Measurements from ENCODE around the gene RASGRP2. TPM values are rescaled to one million over a fixed set of nuclear protein-coding genes. Genes with fewer than 3 reads are reported as not detected.
A peak's percentile ranks its signal among the peaks of the same experiment; 100 is the strongest.

RASGRP2 gene
- total RNA-seq, 1 donor from 2014 or later: 12.0 TPM

GRCh38 chr11:64770120-64770519, 26.2 kb upstream of the RASGRP2 start:
- no peaks in the 10 kb centered on the region for H3K9me3 ChIP-seq (ENCODE audit: control insufficient read depth in 3 of 3, low read length in 3 of 3)
- H3K27me3 ChIP-seq (ENCODE audit: control insufficient read depth in 3 of 3, insufficient read depth in 3 of 3, low read length in 3 of 3): no peaks in the 10 kb centered on the region
- no peak overlapping the region for H3K9ac ChIP-seq (ENCODE audit: low read depth in 1 of 3, low read length in 3 of 3)
- no peak overlapping the region for H3K4me3 ChIP-seq (ENCODE audit: low read length in 3 of 3)
- no peak overlapping the region for H3K27ac ChIP-seq (ENCODE audit: low read depth, low read length)
- peaks cover 46 to 62% (median 53%) of the 10 kb centered on the region in 3 donors for H3K4me1 ChIP-seq (ENCODE audit: control insufficient read depth in 3 of 3, insufficient read depth in 3 of 3, low read length in 3 of 3)
- H3K36me3 ChIP-seq (ENCODE audit: control insufficient read depth in 3 of 3, insufficient read depth in 3 of 3, low read length in 3 of 3): peaks cover 75 to 93% (median 91%) of the 10 kb centered on the region in 3 donors

DNA sequence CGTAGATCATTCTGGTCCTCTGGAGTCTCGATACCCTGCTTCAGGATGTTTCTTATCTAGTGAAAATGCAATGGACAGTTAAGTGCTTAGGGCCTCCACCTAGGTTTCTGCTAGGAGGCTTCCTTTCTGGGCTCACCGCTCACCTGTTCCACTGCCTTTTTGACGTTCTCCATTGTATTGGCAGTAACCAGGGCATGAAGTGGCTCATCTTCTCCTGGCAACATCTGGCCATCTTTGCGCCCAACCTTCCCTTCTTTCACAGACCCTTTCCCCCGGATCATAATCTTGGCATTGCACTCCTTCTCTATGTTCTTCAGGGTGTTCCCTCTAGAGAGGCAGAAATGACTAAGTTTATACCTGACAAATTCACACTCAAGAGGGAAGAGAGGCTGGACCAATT, 25.3 kb upstream of the RASGRP2 start:
- Histone ChIP-seq H3K36me3 (ENCODE audit: control insufficient read depth in 3 of 3, insufficient read depth in 3 of 3, low read length in 3 of 3) (peaks cover 79 to 93% (median 92%) of the 10 kb centered on the region in 3 donors), H3K9ac (ENCODE audit: low read depth in 1 of 3, low read length in 3 of 3) (no peak overlapping the region), H3K9me3 (ENCODE audit: control insufficient read depth in 3 of 3, low read length in 3 of 3) (no peaks in the 10 kb centered on the region), H3K27me3 (ENCODE audit: control insufficient read depth in 3 of 3, insufficient read depth in 3 of 3, low read length in 3 of 3) (no peaks in the 10 kb centered on the region), H3K4me3 (ENCODE audit: low read length in 3 of 3) (no peak overlapping the region), H3K4me1 (ENCODE audit: control insufficient read depth in 3 of 3, insufficient read depth in 3 of 3, low read length in 3 of 3) (peaks cover 47 to 62% (median 54%) of the 10 kb centered on the region in 3 donors), H3K27ac (ENCODE audit: low read depth, low read length) (no peak overlapping the region)

DNA sequence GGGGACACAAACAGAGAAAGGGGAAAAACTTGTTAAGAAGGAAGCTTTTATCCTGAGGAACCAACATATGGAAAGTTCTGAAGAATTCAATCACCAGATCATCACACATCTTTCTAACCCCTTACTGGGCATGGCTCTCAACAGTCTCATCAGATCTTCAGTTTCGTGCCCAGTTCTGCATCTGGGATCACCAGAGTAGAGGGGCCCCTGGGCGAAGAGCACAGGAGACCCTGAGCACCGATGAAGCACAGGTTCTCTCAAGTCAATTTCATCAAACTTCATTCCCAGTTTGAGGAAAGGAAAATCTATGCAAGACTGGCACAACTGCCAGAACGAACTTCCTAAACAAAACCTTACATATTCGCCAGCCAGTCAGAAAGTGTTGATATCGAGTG, 24.4 kb upstream of the RASGRP2 start:
- H3K4me1 ChIP-seq (ENCODE audit: control insufficient read depth in 3 of 3, insufficient read depth in 3 of 3, low read length in 3 of 3): peaks cover 50 to 62% (median 56%) of the 10 kb centered on the region in 3 donors
- H3K27me3 ChIP-seq (ENCODE audit: control insufficient read depth in 3 of 3, insufficient read depth in 3 of 3, low read length in 3 of 3): no peaks in the 10 kb centered on the region
- H3K27ac ChIP-seq (ENCODE audit: low read depth, low read length): no peak overlapping the region
- no peaks in the 10 kb centered on the region for H3K9me3 ChIP-seq (ENCODE audit: control insufficient read depth in 3 of 3, low read length in 3 of 3)
- no peak overlapping the region for H3K4me3 ChIP-seq (ENCODE audit: low read length in 3 of 3)
- peaks cover 77 to 89% (median 86%) of the 10 kb centered on the region in 3 donors for H3K36me3 ChIP-seq (ENCODE audit: control insufficient read depth in 3 of 3, insufficient read depth in 3 of 3, low read length in 3 of 3)
- peak overlapping the region in 1 of 3 donors; percentile 10 for H3K9ac ChIP-seq (ENCODE audit: low read depth in 1 of 3, low read length in 3 of 3)

- H3K9ac ChIP-seq (ENCODE audit: low read depth in 1 of 3, low read length in 3 of 3): peak overlapping the region; percentile 8 to 58 (median 10)
- peaks cover 49 to 62% (median 56%) of the 10 kb centered on the region in 3 donors for H3K4me1 ChIP-seq (ENCODE audit: control insufficient read depth in 3 of 3, insufficient read depth in 3 of 3, low read length in 3 of 3)
- H3K4me3 ChIP-seq (ENCODE audit: low read length in 3 of 3): no peak overlapping the region
- peaks cover 72 to 83% (median 80%) of the 10 kb centered on the region in 3 donors for H3K36me3 ChIP-seq (ENCODE audit: control insufficient read depth in 3 of 3, insufficient read depth in 3 of 3, low read length in 3 of 3)
- H3K27ac ChIP-seq (ENCODE audit: low read depth, low read length): peak overlapping the region; percentile 63
- H3K9me3 ChIP-seq (ENCODE audit: control insufficient read depth in 3 of 3, low read length in 3 of 3): no peaks in the 10 kb centered on the region
- no peaks in the 10 kb centered on the region for H3K27me3 ChIP-seq (ENCODE audit: control insufficient read depth in 3 of 3, insufficient read depth in 3 of 3, low read length in 3 of 3)
These were observed 23.7 kb upstream of the RASGRP2 start for GRCh38 chr11:64767344-64768299.

GRCh38 chr11:64766881-64767280, 22.9 kb upstream of the RASGRP2 start:
- Histone ChIP-seq H3K36me3 (ENCODE audit: control insufficient read depth in 3 of 3, insufficient read depth in 3 of 3, low read length in 3 of 3) (peaks cover 70 to 76% (median 72%) of the 10 kb centered on the region in 3 donors), H3K9ac (ENCODE audit: low read depth in 1 of 3, low read length in 3 of 3) (peak overlapping the region in 1 of 3 donors; percentile 10), H3K27me3 (ENCODE audit: control insufficient read depth in 3 of 3, insufficient read depth in 3 of 3, low read length in 3 of 3) (no peaks in the 10 kb centered on the region), H3K27ac (ENCODE audit: low read depth, low read length) (peak overlapping the region; percentile 63), H3K9me3 (ENCODE audit: control insufficient read depth in 3 of 3, low read length in 3 of 3) (no peaks in the 10 kb centered on the region), H3K4me3 (ENCODE audit: low read length in 3 of 3) (no peak overlapping the region), H3K4me1 (ENCODE audit: control insufficient read depth in 3 of 3, insufficient read depth in 3 of 3, low read length in 3 of 3) (peaks cover 50 to 63% (median 57%) of the 10 kb centered on the region in 3 donors)

DNA sequence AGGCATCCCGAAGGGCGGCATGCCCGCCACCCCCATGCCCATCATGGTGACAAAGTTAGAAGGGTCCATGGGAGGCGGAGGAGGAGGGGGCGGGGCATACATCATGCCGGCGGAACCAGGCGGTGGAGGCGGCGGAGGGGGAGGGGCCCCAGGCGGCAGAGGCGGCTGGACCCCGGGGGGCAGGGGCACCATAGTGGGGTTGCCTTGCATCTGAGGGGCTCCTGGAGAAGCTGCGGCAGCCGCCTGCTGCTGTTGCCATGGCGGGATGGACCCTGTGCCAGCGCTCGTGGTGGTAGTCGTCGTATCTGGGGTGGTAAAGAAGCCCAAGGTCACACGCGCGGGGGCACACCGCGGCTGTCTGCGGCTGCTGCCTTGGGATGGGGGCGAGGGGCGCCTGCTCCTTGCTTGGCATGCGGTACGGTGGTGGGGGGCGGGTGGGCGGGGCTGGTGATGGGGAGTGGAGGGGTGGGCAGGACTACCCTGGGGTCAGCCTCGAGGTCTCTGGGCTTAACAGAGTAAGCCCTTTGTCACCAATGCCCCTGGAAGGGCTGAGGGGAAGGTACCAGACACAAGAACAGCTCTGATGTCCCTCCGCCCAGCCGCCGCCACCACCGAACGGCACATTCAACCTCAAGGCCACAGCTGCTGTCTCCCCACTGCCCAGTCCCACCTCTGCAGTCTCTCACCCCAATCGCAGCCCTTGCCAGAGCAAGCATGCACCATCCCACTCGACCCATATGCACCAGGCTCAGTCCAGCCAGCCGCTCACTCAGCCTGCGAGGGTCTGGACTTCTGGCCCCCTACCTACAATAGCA, 22.1 kb upstream of the RASGRP2 start:
- no peak overlapping the region for H3K27ac ChIP-seq (ENCODE audit: low read depth, low read length)
- no peaks in the 10 kb centered on the region for H3K27me3 ChIP-seq (ENCODE audit: control insufficient read depth in 3 of 3, insufficient read depth in 3 of 3, low read length in 3 of 3)
- no peak overlapping the region for H3K4me3 ChIP-seq (ENCODE audit: low read length in 3 of 3)
- no peak overlapping the region for H3K9ac ChIP-seq (ENCODE audit: low read depth in 1 of 3, low read length in 3 of 3)
- H3K4me1 ChIP-seq (ENCODE audit: control insufficient read depth in 3 of 3, insufficient read depth in 3 of 3, low read length in 3 of 3): peaks cover 49 to 65% (median 59%) of the 10 kb centered on the region in 3 donors
- H3K9me3 ChIP-seq (ENCODE audit: control insufficient read depth in 3 of 3, low read length in 3 of 3): no peaks in the 10 kb centered on the region
- H3K36me3 ChIP-seq (ENCODE audit: control insufficient read depth in 3 of 3, insufficient read depth in 3 of 3, low read length in 3 of 3): peaks cover 64 to 68% (median 67%) of the 10 kb centered on the region in 3 donors

DNA sequence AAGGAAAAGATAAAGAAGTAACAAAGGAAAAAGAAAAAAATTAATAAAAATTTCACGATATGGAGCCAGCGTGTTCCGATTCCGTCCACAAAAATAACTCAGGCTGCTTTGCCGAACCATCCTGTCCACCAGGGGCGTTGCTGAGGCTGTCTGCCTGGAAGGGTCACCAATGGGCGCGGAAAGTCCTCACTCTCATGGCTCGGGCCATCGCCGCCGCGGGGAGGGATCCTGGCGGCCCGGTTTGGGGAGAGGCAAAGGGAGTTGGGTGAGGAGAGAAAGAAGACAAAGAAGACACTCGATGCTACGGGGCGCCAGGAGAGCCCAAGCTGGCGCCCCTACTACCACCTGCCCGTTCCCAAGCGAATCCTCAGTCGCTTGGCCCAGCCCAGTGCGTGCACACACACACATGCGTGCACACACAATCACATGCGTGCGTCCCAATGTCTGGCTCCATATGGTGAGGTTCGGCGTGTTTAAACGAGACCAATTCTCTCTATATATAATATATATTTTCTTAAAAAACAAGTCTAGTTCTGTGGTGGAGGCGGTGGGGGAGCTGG, 21.4 kb upstream of the RASGRP2 start:
- Histone ChIP-seq H3K27me3 (ENCODE audit: control insufficient read depth in 3 of 3, insufficient read depth in 3 of 3, low read length in 3 of 3) (no peaks in the 10 kb centered on the region), H3K36me3 (ENCODE audit: control insufficient read depth in 3 of 3, insufficient read depth in 3 of 3, low read length in 3 of 3) (peaks cover 57 to 62% (median 60%) of the 10 kb centered on the region in 3 donors), H3K4me1 (ENCODE audit: control insufficient read depth in 3 of 3, insufficient read depth in 3 of 3, low read length in 3 of 3) (peaks cover 55 to 72% (median 66%) of the 10 kb centered on the region in 3 donors), H3K4me3 (ENCODE audit: low read length in 3 of 3) (no peak overlapping the region), H3K27ac (ENCODE audit: low read depth, low read length) (no peak overlapping the region), H3K9me3 (ENCODE audit: control insufficient read depth in 3 of 3, low read length in 3 of 3) (no peaks in the 10 kb centered on the region), H3K9ac (ENCODE audit: low read depth in 1 of 3, low read length in 3 of 3) (peak overlapping the region in 1 of 3 donors; percentile 100)

DNA sequence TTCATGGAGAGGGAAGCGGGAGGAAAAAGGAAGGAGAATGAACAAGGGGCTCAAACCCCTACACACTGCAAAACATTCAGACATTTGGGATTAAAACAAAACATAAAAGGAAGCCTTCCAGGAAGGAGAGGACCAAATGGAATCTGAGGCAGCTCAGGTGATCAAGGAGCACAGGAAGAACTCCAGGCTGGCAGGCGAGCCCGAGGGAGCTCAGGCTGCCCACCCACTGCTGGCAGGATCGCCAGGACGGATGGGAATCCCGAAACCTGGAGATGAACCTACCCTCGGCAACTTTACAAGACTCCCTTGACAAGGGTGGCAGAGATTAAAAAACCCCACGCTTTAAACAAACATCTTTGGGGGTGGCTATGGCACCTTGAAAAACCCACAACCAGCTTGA, 20.8 kb upstream of the RASGRP2 start:
- Histone ChIP-seq H3K27ac (ENCODE audit: low read depth, low read length) (peak overlapping the region; percentile 98), H3K36me3 (ENCODE audit: control insufficient read depth in 3 of 3, insufficient read depth in 3 of 3, low read length in 3 of 3) (peaks cover 51 to 55% (median 54%) of the 10 kb centered on the region in 3 donors), H3K27me3 (ENCODE audit: control insufficient read depth in 3 of 3, insufficient read depth in 3 of 3, low read length in 3 of 3) (no peaks in the 10 kb centered on the region), H3K4me1 (ENCODE audit: control insufficient read depth in 3 of 3, insufficient read depth in 3 of 3, low read length in 3 of 3) (peaks cover 60 to 78% (median 71%) of the 10 kb centered on the region in 3 donors), H3K4me3 (ENCODE audit: low read length in 3 of 3) (peak overlapping the region in 1 of 3 donors; percentile 15), H3K9ac (ENCODE audit: low read depth in 1 of 3, low read length in 3 of 3) (peak overlapping the region; percentile 57 to 100 (median 82)), H3K9me3 (ENCODE audit: control insufficient read depth in 3 of 3, low read length in 3 of 3) (no peaks in the 10 kb centered on the region)

- Histone ChIP-seq H3K4me1 (ENCODE audit: control insufficient read depth in 3 of 3, insufficient read depth in 3 of 3, low read length in 3 of 3) (peaks cover 60 to 85% (median 77%) of the 10 kb centered on the region in 3 donors), H3K27me3 (ENCODE audit: control insufficient read depth in 3 of 3, insufficient read depth in 3 of 3, low read length in 3 of 3) (no peaks in the 10 kb centered on the region), H3K9me3 (ENCODE audit: control insufficient read depth in 3 of 3, low read length in 3 of 3) (no peaks in the 10 kb centered on the region), H3K27ac (ENCODE audit: low read depth, low read length) (peak overlapping the region; percentile 98), H3K4me3 (ENCODE audit: low read length in 3 of 3) (peak overlapping the region in 2 of 3 donors; percentile 46 to 56), H3K36me3 (ENCODE audit: control insufficient read depth in 3 of 3, insufficient read depth in 3 of 3, low read length in 3 of 3) (peaks cover 45 to 49% (median 49%) of the 10 kb centered on the region in 3 donors), H3K9ac (ENCODE audit: low read depth in 1 of 3, low read length in 3 of 3) (peak overlapping the region; percentile 64 to 100 (median 82))
These were observed 20.2 kb upstream of the RASGRP2 start for GRCh38 chr11:64764040-64764611.
